SK-N-SH (cell line): ENCODE results near the gene CEP170B. TPM values are rescaled to one million over a fixed set of nuclear protein-coding genes. Genes with fewer than 3 reads are reported as not detected.

Source experiments
- CTCF ChIA-PET: fragments of 300-600, 350-600 bp; formaldehyde crosslinking; extraction: SDS; loops from one replicate; lab custom pipeline; 2021; lab: Yijun Ruan, JAX
- POLR2A ChIA-PET: fragments of 350-600 bp; sonication (Branson Sonifier 250); formaldehyde crosslinking; extraction: SDS; loops from one replicate; lab custom pipeline; 2020; ENCODE audit warnings: antibody characterized with exemption, inconsistent platforms; lab: Yijun Ruan, JAX
- DNase-seq: peaks from one replicate; pipeline ENCODE4 v3.0.0; 2012
- H2AFZ ChIP-seq: fragments of 200-600 bp; sonication (generic); 2 replicates; pipeline ENCODE4 v1.8.1; 2016; ENCODE audit warnings: antibody characterized with exemption, mild to moderate bottlenecking, low read depth
- H3F3A ChIP-seq: fragments of 200-600 bp; sonication (generic); replicated peaks from 2 replicates; pipeline ENCODE3; 2016; ENCODE audit warnings: antibody characterized with exemption, mild to moderate bottlenecking; ENCODE audit not compliant: insufficient read depth
- H3K27ac ChIP-seq, 2 experiments: fragments of 200-500 bp in 1 of 2; fragments of 200-600 bp in 1 of 2; sonication (Bioruptor generic) in 1 of 2; sonication (generic), shearing (Covaris generic) in 1 of 2; 2 replicates each; pipeline versions ENCODE4 v1.5.1 to v1.6.1; 2014 to 2016; ENCODE audit warnings: low read depth in 2 of 2, inconsistent platforms in 1 of 2, low read length in 1 of 2, mild to moderate bottlenecking in 1 of 2, mixed read lengths in 1 of 2
- H3K27me3 ChIP-seq: fragments of 200-600 bp; sonication (generic), shearing (Covaris generic); 2 replicates; pipeline ENCODE4 v1.6.1; 2016; ENCODE audit warnings: mixed run types; ENCODE audit not compliant: insufficient read depth
- H3K36me3 ChIP-seq, 2 experiments: fragments of 200-500 bp in 1 of 2; fragments of 200-600 bp in 1 of 2; sonication (Bioruptor generic) in 1 of 2; sonication (generic) in 1 of 2; replicated peaks in 1 of 2; 2 replicates each; pipeline versions ENCODE3 to v1.5.1; 2014 to 2016; ENCODE audit warnings: low read length in 1 of 2, mild to moderate bottlenecking in 1 of 2; ENCODE audit not compliant: insufficient read depth in 2 of 2, control insufficient read depth in 1 of 2
- H3K4me1 ChIP-seq, 2 experiments: fragments of 200-500 bp in 1 of 2; fragments of 200-600 bp in 1 of 2; sonication (Bioruptor generic) in 1 of 2; sonication (generic), shearing (Covaris generic) in 1 of 2; 2 replicates each; pipeline versions ENCODE4 v1.5.1 to v1.6.1; 2014 to 2016; ENCODE audit warnings: low read depth in 1 of 2, low read length in 1 of 2, mixed run types in 1 of 2; ENCODE audit not compliant: insufficient read depth in 2 of 2, control insufficient read depth in 1 of 2
- H3K4me2 ChIP-seq: fragments of 200-600 bp; sonication (generic), shearing (Covaris generic); 2 replicates; pipeline ENCODE4 v1.6.1; 2017; ENCODE audit warnings: mixed run types
- H3K4me3 ChIP-seq, 2 experiments: fragments of 200-500 bp in 1 of 2; fragments of 200-600 bp in 1 of 2; sonication (Bioruptor generic) in 1 of 2; sonication (generic), shearing (Covaris generic) in 1 of 2; 2 replicates each; pipeline versions ENCODE4 v1.5.1 to v1.8.1; 2014 to 2016; ENCODE audit warnings: low read depth in 2 of 2, inconsistent platforms in 1 of 2, low read length in 1 of 2, mild to moderate bottlenecking in 1 of 2, mixed read lengths in 1 of 2, moderate library complexity in 1 of 2
- H3K79me2 ChIP-seq: fragments of 200-600 bp; sonication (generic); 2 replicates; pipeline ENCODE4 v1.8.1; 2017; ENCODE audit warnings: mild to moderate bottlenecking; ENCODE audit not compliant: insufficient read depth
- H3K9ac ChIP-seq: fragments of 200-600 bp; sonication (generic); 2 replicates; pipeline ENCODE4 v1.6.1; 2017; ENCODE audit warnings: mixed run types
- H3K9me2 ChIP-seq: fragments of 200-600 bp; sonication (generic); 2 replicates; pipeline ENCODE4 v1.6.1; 2017; ENCODE audit warnings: mixed run types
- H3K9me3 ChIP-seq: fragments of 200-600 bp; sonication (generic); 2 replicates; pipeline ENCODE4 v1.6.1; 2017; ENCODE audit warnings: mixed run types, mild to moderate bottlenecking, moderate library complexity
- H4K20me1 ChIP-seq: fragments of 200-600 bp; sonication (generic); 2 replicates; pipeline ENCODE4 v1.6.1; 2017; ENCODE audit warnings: mild to moderate bottlenecking, mixed run types; ENCODE audit not compliant: insufficient read depth
- CHD2 ChIP-seq: fragments of 150-350 bp; IDR thresholded peaks from 2 replicates; pipeline ENCODE4 v1.6.1; 2018; ENCODE audit warnings: low read length; ENCODE audit not compliant: partially characterized antibody
- EP300 ChIP-seq, 2 experiments: IDR thresholded peaks; 2 replicates each; pipeline versions ENCODE4 v1.4.0 to v1.6.1; 2012; ENCODE audit warnings: borderline replicate concordance in 1 of 2, low read depth in 1 of 2, low read length in 1 of 2
- EZH2phosphoT487 ChIP-seq: fragments of 200-600 bp; sonication (generic); IDR thresholded peaks from 2 replicates; pipeline ENCODE4 v1.6.1; 2017; ENCODE audit warnings: low read depth, mixed run types, mild to moderate bottlenecking, antibody characterized with exemption, moderate library complexity, borderline replicate concordance
- FOSL2 ChIP-seq: IDR thresholded peaks from 2 replicates; pipeline ENCODE4 v1.4.0; 2012; ENCODE audit warnings: low read depth, mild to moderate bottlenecking, moderate library complexity, borderline replicate concordance
- GATA2 ChIP-seq: sonication (generic); formaldehyde crosslinking; IDR thresholded peaks from 2 replicates; pipeline ENCODE4 v1.5.0; 2020; ENCODE audit warnings: mild to moderate bottlenecking, missing genetic modification reagents
- MXI1 ChIP-seq: IDR thresholded peaks from 2 replicates; pipeline ENCODE4 v1.6.1; 2012; ENCODE audit warnings: mild to moderate bottlenecking, low read depth, low read length, improper control_type of control experiment
- POLR2AphosphoS5 ChIP-seq: IDR thresholded peaks from 2 replicates; pipeline ENCODE4 v1.6.1; 2012; ENCODE audit warnings: low read depth, low read length
- RCOR1 ChIP-seq: fragments of 150-350 bp; IDR thresholded peaks from 2 replicates; pipeline ENCODE4 v1.6.1; 2017; ENCODE audit warnings: antibody characterized with exemption, low read length
- REST ChIP-seq: IDR thresholded peaks from 2 replicates; pipeline ENCODE4 v1.6.1; 2012; ENCODE audit warnings: mild to moderate bottlenecking, low read depth, low read length, moderate library complexity
- RFX5 ChIP-seq: IDR thresholded peaks from 2 replicates; pipeline ENCODE4 v1.6.1; 2012; ENCODE audit warnings: mild to moderate bottlenecking, improper control_type of control experiment, low read length
- RXRA ChIP-seq: IDR thresholded peaks from 2 replicates; pipeline ENCODE4 v1.4.0; 2012; ENCODE audit warnings: low read depth, mild to moderate bottlenecking, borderline replicate concordance
- ZBTB33 ChIP-seq: IDR thresholded peaks from 2 replicates; pipeline ENCODE4 v1.4.0; 2012; ENCODE audit warnings: low read depth, borderline replicate concordance
- WGBS: methylation state at CpG from one replicate; pipeline ENCODE4 v1.1.6; 2017; ENCODE audit warnings: low lambda C conversion rate; 5-methylcytosine and 5-hydroxymethylcytosine counted together
- polyA plus RNA-seq, 3 experiments: library from polyadenylated mRNA; depleted of rRNA; stranded (reverse); fragments of >200 nt; gene quantifications; 2 replicates each; pipeline ENCODE4 v1.2.3, GENCODE V29; 2012
- TF ChIP-seq, protein P1 (sequence below): IDR thresholded peaks from 2 replicates; pipeline ENCODE4 v1.4.0; 2012; ENCODE audit warnings: low read depth, borderline replicate concordance

The CEP170B gene
- polyA plus RNA-seq, 1 of the 3 experiments (the other 2 are of a cell fraction) = 11.0 TPM

- TF ChIP-seq RFX5 = no peak
- no peak for TF ChIP-seq POLR2AphosphoS5
- TF ChIP-seq, protein P1, sequence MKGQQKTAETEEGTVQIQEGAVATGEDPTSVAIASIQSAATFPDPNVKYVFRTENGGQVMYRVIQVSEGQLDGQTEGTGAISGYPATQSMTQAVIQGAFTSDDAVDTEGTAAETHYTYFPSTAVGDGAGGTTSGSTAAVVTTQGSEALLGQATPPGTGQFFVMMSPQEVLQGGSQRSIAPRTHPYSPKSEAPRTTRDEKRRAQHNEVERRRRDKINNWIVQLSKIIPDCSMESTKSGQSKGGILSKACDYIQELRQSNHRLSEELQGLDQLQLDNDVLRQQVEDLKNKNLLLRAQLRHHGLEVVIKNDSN = no peak
- TF ChIP-seq GATA2 (CRISPR knock-in tag) = no peak
Measured at GRCh38 chr14:104871656-104872468, 6.8 kb downstream of the CEP170B start (continued).

DNA sequence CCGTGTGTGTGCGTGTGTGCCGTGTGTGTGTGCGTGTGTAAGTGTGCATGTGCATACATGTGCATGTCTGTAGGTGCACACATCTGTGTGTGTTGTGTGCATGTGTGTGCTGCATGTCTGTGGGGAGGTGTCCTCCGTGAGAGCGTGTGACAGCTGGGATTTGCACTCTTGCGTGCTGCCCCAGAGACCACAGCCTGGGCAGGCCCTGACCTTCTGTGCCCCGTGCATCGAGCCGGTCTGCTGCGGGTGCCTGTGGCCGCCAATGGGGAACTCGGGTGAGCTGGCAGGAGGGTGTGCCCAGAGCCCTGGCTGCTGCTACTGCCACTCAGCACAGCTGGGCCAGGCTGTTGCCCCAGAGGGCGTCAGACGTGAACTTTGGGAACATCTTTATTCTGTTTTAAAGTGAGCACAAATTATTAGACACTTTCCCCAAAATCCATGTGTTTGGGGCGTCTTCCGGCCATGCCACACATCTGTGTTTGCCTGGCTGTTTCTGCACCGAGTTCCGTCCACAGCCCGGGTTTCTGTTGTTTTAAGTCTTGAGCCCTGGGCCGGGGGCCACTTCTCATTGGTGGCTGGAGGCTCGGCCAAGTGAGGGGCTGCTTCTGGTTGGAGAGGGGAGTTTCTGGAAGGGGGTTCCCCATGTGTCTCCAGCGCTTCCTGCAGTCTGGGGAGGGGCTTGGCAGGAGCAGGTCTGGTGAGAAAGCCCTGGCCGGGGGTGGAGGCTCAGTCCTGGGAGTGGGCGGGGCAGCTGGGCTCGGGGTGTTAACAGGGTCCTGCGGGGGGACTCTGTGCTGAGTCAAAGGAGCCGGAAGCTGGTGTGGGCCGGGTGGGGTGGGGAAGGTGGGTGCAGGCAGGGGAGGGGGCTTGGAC, 7.6 kb downstream of the CEP170B start:
- TF ChIP-seq EZH2phosphoT487 = no peak
- no peak for TF ChIP-seq EP300 (IDR thresholded peaks at IDR 0.05; ENCODE audit: borderline replicate concordance in 1 of 2, low read depth in 1 of 2, low read length in 1 of 2)
- no peak for TF ChIP-seq MXI1
- no peak for TF ChIP-seq CHD2
- TF ChIP-seq, all 33 proteins: peak for 0
- H3K27ac ChIP-seq = no peak overlapping the region
- H3K79me2 ChIP-seq = peaks cover 54% of the 10 kb centered on the region
- no peak overlapping the region for H3K4me2 ChIP-seq
- H3F3A ChIP-seq = no peaks in the 10 kb centered on the region
- no peak overlapping the region for H3K4me3 ChIP-seq
- DNase-seq = no peak
- ChIA-PET POLR2A (no interaction called here), CTCF (interaction anchor here (0.9 to 1.2 kb wide), 2 partner anchors 60 to 173 kb away, joined by 3 to 4 read pairs; no protein-coding TSS in a partner anchor)
- H3K9me2 ChIP-seq = no peaks in the 10 kb centered on the region
- no peaks in the 10 kb centered on the region for H3K27me3 ChIP-seq
- H3K9ac ChIP-seq = no peak overlapping the region
- H4K20me1 ChIP-seq = peaks cover 88% of the 10 kb centered on the region
- H3K36me3 ChIP-seq = peaks cover 0 to 3% of the 10 kb centered on the region in 2 experiments
- WGBS = 77% methylated on average over 19 of the region's 29 CpGs
- no peak overlapping the region for H2AFZ ChIP-seq
- H3K4me1 ChIP-seq = peaks cover 0 to 3% of the 10 kb centered on the region in 2 experiments; a peak in 1 of 4 replicates
- no peaks in the 10 kb centered on the region for H3K9me3 ChIP-seq

DNA sequence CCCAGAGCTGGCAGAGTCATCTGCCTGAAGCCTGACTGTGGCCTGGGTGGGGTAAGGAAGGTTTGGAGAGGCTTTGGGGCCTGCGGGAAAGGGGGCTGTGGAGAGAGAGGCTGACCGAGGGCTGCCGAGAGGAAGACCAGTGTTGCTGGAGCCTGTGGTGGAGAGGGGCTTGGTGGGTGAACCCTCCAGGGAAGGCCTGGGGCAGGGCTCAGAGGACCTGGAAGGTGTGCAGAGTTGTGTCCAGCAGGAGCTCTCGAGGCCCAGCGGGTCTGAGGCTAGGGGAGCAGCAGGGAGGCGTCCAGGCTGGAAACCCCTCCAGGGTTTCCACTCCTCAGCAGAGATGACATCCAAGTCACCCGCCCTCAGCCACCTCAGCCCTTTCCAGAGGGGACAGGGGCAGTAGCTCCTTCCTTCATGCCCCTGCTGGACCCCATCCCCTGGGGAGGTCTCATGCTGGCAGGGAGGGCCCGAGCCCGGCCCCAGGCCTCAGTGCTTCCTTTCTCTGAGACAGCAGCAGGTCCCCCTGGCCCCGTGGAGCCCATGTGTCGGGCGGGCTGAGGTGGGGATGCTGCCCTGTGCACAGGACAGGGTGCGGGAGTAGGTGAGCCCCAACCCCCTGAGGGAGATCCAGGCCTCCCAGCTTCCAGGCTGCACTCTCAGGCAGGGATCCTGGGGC, 8.4 kb downstream of the CEP170B start:
- H2AFZ ChIP-seq = no peak overlapping the region
- no peak overlapping the region for H3K4me3 ChIP-seq
- peaks cover 79% of the 10 kb centered on the region for H4K20me1 ChIP-seq
- no peak overlapping the region for H3K4me2 ChIP-seq
- H3K4me1 ChIP-seq = peaks cover 0 to 3% of the 10 kb centered on the region in 2 experiments; a peak in 1 of 4 replicates
- 100% methylated on average over 3 of the region's 13 CpGs for WGBS
- no peak overlapping the region for H3K27ac ChIP-seq
- no peaks in the 10 kb centered on the region for H3K9me3 ChIP-seq
- no peaks in the 10 kb centered on the region for H3K27me3 ChIP-seq
- ChIA-PET POLR2A (no interaction called here), CTCF (no interaction called here)
- no peak overlapping the region for H3K9ac ChIP-seq
- no peaks in the 10 kb centered on the region for H3F3A ChIP-seq
- no peaks in the 10 kb centered on the region for H3K9me2 ChIP-seq
- H3K79me2 ChIP-seq = peaks cover 46% of the 10 kb centered on the region
- peaks cover 0 to 9% of the 10 kb centered on the region in 2 experiments for H3K36me3 ChIP-seq
- DNase-seq = no peak
- TF ChIP-seq POLR2AphosphoS5 (no peak), GATA2 (CRISPR knock-in tag) (no peak), MXI1 (no peak), EZH2phosphoT487 (no peak), RCOR1 (no peak), ZBTB33 (no peak), REST (no peak), RXRA (no peak), FOSL2 (no peak)
